ENCODE measurements around the gene ETFB.

ETFB gene

GRCh38 chr19:51305479-51305878 lies 60.7 kb downstream of the ETFB start:
- no peak for TF ChIP-seq ZBTB26 (tag by site-specific recombination; optimal IDR thresholded peaks at IDR 0.05)
- TF ChIP-seq ZFP69B (tag by site-specific recombination; IDR thresholded peaks at IDR 0.05): no peak
- no peak for TF ChIP-seq ZNF837 (tag by site-specific recombination; IDR thresholded peaks at IDR 0.05)
- no peak for TF ChIP-seq ZSCAN23 (tag by site-specific recombination; IDR thresholded peaks at IDR 0.05)
- TF ChIP-seq WT1 (tag by site-specific recombination; IDR thresholded peaks at IDR 0.05): no peak
- no peak for TF ChIP-seq ZNF610 (tag by site-specific recombination; IDR thresholded peaks at IDR 0.05; ENCODE audit: borderline replicate concordance)
- TF ChIP-seq ZNF645 (tag by site-specific recombination; IDR thresholded peaks at IDR 0.05): no peak
- TF ChIP-seq ZSCAN16 (tag by site-specific recombination; IDR thresholded peaks at IDR 0.05): no peak
- no peak for TF ChIP-seq ZNF211 (tag by site-specific recombination; IDR thresholded peaks at IDR 0.05; ENCODE audit: low read depth)
- no peak for TF ChIP-seq ZNF48 (tag by site-specific recombination; IDR thresholded peaks at IDR 0.05)
- TF ChIP-seq, protein P1, sequence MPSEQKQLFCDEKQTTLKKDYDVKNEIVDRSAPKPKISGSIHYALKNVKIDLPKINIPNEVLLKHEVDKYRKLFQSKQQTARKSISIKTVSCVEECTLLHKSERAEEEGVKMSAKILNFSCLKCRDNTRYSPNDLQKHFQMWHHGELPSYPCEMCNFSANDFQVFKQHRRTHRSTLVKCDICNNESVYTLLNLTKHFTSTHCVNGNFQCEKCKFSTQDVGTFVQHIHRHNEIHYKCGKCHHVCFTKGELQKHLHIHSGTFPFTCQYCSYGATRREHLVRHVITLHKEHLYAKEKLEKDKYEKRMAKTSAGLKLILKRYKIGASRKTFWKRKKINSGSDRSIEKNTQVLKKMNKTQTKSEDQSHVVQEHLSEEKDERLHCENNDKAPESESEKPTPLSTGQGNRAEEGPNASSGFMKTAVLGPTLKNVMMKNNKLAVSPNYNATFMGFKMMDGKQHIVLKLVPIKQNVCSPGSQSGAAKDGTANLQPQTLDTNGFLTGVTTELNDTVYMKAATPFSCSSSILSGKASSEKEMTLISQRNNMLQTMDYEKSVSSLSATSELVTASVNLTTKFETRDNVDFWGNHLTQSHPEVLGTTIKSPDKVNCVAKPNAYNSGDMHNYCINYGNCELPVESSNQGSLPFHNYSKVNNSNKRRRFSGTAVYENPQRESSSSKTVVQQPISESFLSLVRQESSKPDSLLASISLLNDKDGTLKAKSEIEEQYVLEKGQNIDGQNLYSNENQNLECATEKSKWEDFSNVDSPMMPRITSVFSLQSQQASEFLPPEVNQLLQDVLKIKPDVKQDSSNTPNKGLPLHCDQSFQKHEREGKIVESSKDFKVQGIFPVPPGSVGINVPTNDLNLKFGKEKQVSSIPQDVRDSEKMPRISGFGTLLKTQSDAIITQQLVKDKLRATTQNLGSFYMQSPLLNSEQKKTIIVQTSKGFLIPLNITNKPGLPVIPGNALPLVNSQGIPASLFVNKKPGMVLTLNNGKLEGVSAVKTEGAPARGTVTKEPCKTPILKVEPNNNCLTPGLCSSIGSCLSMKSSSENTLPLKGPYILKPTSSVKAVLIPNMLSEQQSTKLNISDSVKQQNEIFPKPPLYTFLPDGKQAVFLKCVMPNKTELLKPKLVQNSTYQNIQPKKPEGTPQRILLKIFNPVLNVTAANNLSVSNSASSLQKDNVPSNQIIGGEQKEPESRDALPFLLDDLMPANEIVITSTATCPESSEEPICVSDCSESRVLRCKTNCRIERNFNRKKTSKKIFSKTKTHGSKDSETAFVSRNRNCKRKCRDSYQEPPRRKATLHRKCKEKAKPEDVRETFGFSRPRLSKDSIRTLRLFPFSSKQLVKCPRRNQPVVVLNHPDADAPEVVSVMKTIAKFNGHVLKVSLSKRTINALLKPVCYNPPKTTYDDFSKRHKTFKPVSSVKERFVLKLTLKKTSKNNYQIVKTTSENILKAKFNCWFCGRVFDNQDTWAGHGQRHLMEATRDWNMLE (tag by site-specific recombination; conservative IDR thresholded peaks at IDR 0.05; ENCODE audit: low read depth): no peak
- no peak for TF ChIP-seq MEIS1 (CRISPR knock-in tag; IDR thresholded peaks at IDR 0.05; ENCODE audit: borderline replicate concordance)
- TF ChIP-seq, protein P2, sequence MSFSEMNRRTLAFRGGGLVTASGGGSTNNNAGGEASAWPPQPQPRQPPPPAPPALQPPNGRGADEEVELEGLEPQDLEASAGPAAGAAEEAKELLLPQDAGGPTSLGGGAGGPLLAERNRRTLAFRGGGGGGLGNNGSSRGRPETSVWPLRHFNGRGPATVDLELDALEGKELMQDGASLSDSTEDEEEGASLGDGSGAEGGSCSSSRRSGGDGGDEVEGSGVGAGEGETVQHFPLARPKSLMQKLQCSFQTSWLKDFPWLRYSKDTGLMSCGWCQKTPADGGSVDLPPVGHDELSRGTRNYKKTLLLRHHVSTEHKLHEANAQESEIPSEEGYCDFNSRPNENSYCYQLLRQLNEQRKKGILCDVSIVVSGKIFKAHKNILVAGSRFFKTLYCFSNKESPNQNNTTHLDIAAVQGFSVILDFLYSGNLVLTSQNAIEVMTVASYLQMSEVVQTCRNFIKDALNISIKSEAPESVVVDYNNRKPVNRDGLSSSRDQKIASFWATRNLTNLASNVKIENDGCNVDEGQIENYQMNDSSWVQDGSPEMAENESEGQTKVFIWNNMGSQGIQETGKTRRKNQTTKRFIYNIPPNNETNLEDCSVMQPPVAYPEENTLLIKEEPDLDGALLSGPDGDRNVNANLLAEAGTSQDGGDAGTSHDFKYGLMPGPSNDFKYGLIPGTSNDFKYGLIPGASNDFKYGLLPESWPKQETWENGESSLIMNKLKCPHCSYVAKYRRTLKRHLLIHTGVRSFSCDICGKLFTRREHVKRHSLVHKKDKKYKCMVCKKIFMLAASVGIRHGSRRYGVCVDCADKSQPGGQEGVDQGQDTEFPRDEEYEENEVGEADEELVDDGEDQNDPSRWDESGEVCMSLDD (tag by site-specific recombination; IDR thresholded peaks at IDR 0.05): no peak
- TF ChIP-seq ZNF426 (tag by site-specific recombination; IDR thresholded peaks at IDR 0.05): no peak
- no peak for TF ChIP-seq ZNF184 (tag by site-specific recombination; IDR thresholded peaks at IDR 0.05)
- TF ChIP-seq OVOL3 (tag by site-specific recombination; IDR thresholded peaks at IDR 0.05): no peak
- TF ChIP-seq ZNF654 (tag by site-specific recombination; IDR thresholded peaks at IDR 0.05; ENCODE audit: low read depth): no peak
- TF ChIP-seq YY2 (tag by site-specific recombination; IDR thresholded peaks at IDR 0.05): no peak
- TF ChIP-seq ZEB2 (tag by site-specific recombination; IDR thresholded peaks at IDR 0.05): no peak
- no peak for TF ChIP-seq ZNF133 (tag by site-specific recombination; IDR thresholded peaks at IDR 0.05)
- ChIA-PET CTCF (no interaction called here), POLR2A (no interaction called here)
- no peaks in the 10 kb centered on the region for H3K4me1 ChIP-seq (ENCODE audit: control insufficient read depth, insufficient read depth, low read length)
- no peaks in the 10 kb centered on the region for H3K9me3 ChIP-seq (ENCODE audit: control insufficient read depth, insufficient read depth, low read depth, low read length)
- no peaks in the 10 kb centered on the region for H3K36me3 ChIP-seq (ENCODE audit: control insufficient read depth in 2 of 2, insufficient read depth in 1 of 2, low read length in 2 of 2)
- H3K27ac ChIP-seq (ENCODE audit: extremely low read depth, low read depth, low read length): no peak overlapping the region
- no peak overlapping the region for H3K4me3 ChIP-seq (ENCODE audit: low read depth, low read length)

Data from HEK293 (cell line).